HG03442 (cell line): Measurements from ENCODE around the gene MAP3K3.
"Not testable (repeated sequence)": the region's sequence is repeated elsewhere in the genome, so short reads cannot be mapped to it uniquely, and the experiment has no call there.

Experiments
- ATAC-seq: cut with Tn5 transposase; IDR thresholded peaks from one replicate; pipeline ENCODE4 v1.9.1; 2021; ENCODE audit warnings: mild to moderate bottlenecking, moderate library complexity; ENCODE audit not compliant: unreplicated experiment

Gene MAP3K3

GRCh38 chr17:63703556-63704258 is 81.5 kb downstream of the MAP3K3 start:
- no peak for ATAC-seq

- ATAC-seq, result no peak
These were observed 82.0 kb downstream of the MAP3K3 start for GRCh38 chr17:63704259-63704576.

- ATAC-seq, result no peak
These were observed 82.6 kb downstream of the MAP3K3 start for GRCh38 chr17:63704836-63705235.

GRCh38 chr17:63705657-63706056 is 83.4 kb downstream of the MAP3K3 start:
- no peak for ATAC-seq

- no peak for ATAC-seq
These were observed 84.3 kb downstream of the MAP3K3 start for GRCh38 chr17:63706336-63707082.

- no peak for ATAC-seq
These were observed 84.9 kb downstream of the MAP3K3 start for GRCh38 chr17:63707151-63707550.

- ATAC-seq, result no peak
These were observed 86.9 kb downstream of the MAP3K3 start for GRCh38 chr17:63709110-63709509.

GRCh38 chr17:63714550-63715277 is 92.5 kb downstream of the MAP3K3 start:
- no peak for ATAC-seq

GRCh38 chr17:63716426-63716825 is 94.2 kb downstream of the MAP3K3 start:
- no peak for ATAC-seq

- no peak for ATAC-seq
These were observed 96.8 kb downstream of the MAP3K3 start for GRCh38 chr17:63718988-63719387.

- ATAC-seq, result not testable (repeated sequence)
These were observed 98.0 kb downstream of the MAP3K3 start for GRCh38 chr17:63720194-63720593.

- no peak for ATAC-seq
These were observed 100.2 kb downstream of the MAP3K3 start for GRCh38 chr17:63722403-63722802.

- no peak for ATAC-seq
These were observed 113.5 kb downstream of the MAP3K3 start for GRCh38 chr17:63735691-63736090.

GRCh38 chr17:63740464-63741142 is 118.4 kb downstream of the MAP3K3 start:
- no peak for ATAC-seq

GRCh38 chr17:63741143-63741407 is 118.9 kb downstream of the MAP3K3 start:
- ATAC-seq, result no peak

- peak; percentile 86 for ATAC-seq
These were observed 119.4 kb downstream of the MAP3K3 start, which contains the start of gene STRADA for GRCh38 chr17:63741408-63742173. STRADA (minus strand) TSS chr17:63741799; CDS start chr17:63728369, 13,430 bp downstream.
